Effector memory CD4-positive, alpha-beta T cell (primary cell): ENCODE data around the gene MIA.

Experiments used
- DNase-seq, 3 donors: peaks; one replicate each; pipeline ENCODE4 v3.0.0-alpha.2; 2020
- H3K27ac ChIP-seq: 2 replicates; pipeline ENCODE4 v1.7.0; 2013; ENCODE audit warnings: mild to moderate bottlenecking, low read length, moderate library complexity; ENCODE audit not compliant: insufficient read depth, poor library complexity, severe bottlenecking
- H3K27me3 ChIP-seq: replicated peaks from 2 replicates; pipeline ENCODE4 v1.7.0; 2013; ENCODE audit warnings: mild to moderate bottlenecking, low read length; ENCODE audit not compliant: insufficient read depth, control insufficient read depth, poor library complexity, severe bottlenecking
- H3K36me3 ChIP-seq: 2 replicates; pipeline ENCODE4 v1.7.0; 2013; ENCODE audit warnings: mild to moderate bottlenecking, low read length, moderate library complexity; ENCODE audit not compliant: control insufficient read depth, insufficient read depth
- H3K4me1 ChIP-seq: 2 replicates; pipeline ENCODE4 v1.7.0; 2013; ENCODE audit warnings: low read length, mild to moderate bottlenecking; ENCODE audit not compliant: control insufficient read depth, insufficient read depth, poor library complexity, severe bottlenecking
- H3K4me3 ChIP-seq: 2 replicates; pipeline ENCODE4 v1.7.0; 2013; ENCODE audit warnings: low read length, low read depth, mild to moderate bottlenecking; ENCODE audit not compliant: insufficient read depth, poor library complexity, severe bottlenecking
- H3K9me3 ChIP-seq: 2 replicates; pipeline ENCODE4 v1.7.0; 2013; ENCODE audit warnings: mild to moderate bottlenecking, low read length, moderate library complexity; ENCODE audit not compliant: control insufficient read depth

MIA gene

GRCh38 chr19:40739871-40740703 is 35.2 kb upstream of the MIA start:
- Histone ChIP-seq H3K4me1 (no peaks in the 10 kb centered on the region), H3K4me3 (no peak overlapping the region), H3K36me3 (peaks cover 13% of the 10 kb centered on the region), H3K27ac (no peak overlapping the region), H3K27me3 (no peaks in the 10 kb centered on the region), H3K9me3 (no peaks in the 10 kb centered on the region)
- DNase-seq = no peak

- H3K27ac ChIP-seq = no peak overlapping the region
- H3K4me3 ChIP-seq = no peak overlapping the region
- H3K27me3 ChIP-seq = no peaks in the 10 kb centered on the region
- H3K9me3 ChIP-seq = no peaks in the 10 kb centered on the region
- no peaks in the 10 kb centered on the region for H3K4me1 ChIP-seq
- DNase-seq = no peak
- peaks cover 10% of the 10 kb centered on the region for H3K36me3 ChIP-seq
Measured at GRCh38 chr19:40740747-40741146, 34.6 kb upstream of the MIA start.

GRCh38 chr19:40741527-40742390 is 33.6 kb upstream of the MIA start:
- no peaks in the 10 kb centered on the region for H3K9me3 ChIP-seq
- no peak overlapping the region for H3K4me3 ChIP-seq
- no peaks in the 10 kb centered on the region for H3K4me1 ChIP-seq
- no peak for DNase-seq
- H3K27me3 ChIP-seq = no peaks in the 10 kb centered on the region
- peaks cover 8% of the 10 kb centered on the region for H3K36me3 ChIP-seq
- H3K27ac ChIP-seq = no peak overlapping the region

- Histone ChIP-seq H3K4me1 (no peaks in the 10 kb centered on the region), H3K27ac (no peak overlapping the region), H3K27me3 (no peaks in the 10 kb centered on the region), H3K36me3 (peaks cover 4% of the 10 kb centered on the region), H3K9me3 (no peaks in the 10 kb centered on the region), H3K4me3 (no peak overlapping the region)
- DNase-seq = no peak
Measured at GRCh38 chr19:40742477-40742876, 32.8 kb upstream of the MIA start.

- no peak overlapping the region for H3K4me3 ChIP-seq
Measured at GRCh38 chr19:40742886-40743285, 32.4 kb upstream of the MIA start.

GRCh38 chr19:40743926-40744325 is 31.4 kb upstream of the MIA start:
- Histone ChIP-seq H3K27ac (no peak overlapping the region), H3K27me3 (no peaks in the 10 kb centered on the region), H3K4me1 (no peaks in the 10 kb centered on the region), H3K36me3 (peaks cover 3% of the 10 kb centered on the region), H3K9me3 (no peaks in the 10 kb centered on the region), H3K4me3 (no peak overlapping the region)
- no peak for DNase-seq

More at GRCh38 chr19:40742886-40743285, 32.4 kb upstream of the MIA start:
- no peaks in the 10 kb centered on the region for H3K27me3 ChIP-seq
- no peaks in the 10 kb centered on the region for H3K4me1 ChIP-seq
- H3K9me3 ChIP-seq = no peaks in the 10 kb centered on the region
- DNase-seq = no peak
- no peak overlapping the region for H3K27ac ChIP-seq
- H3K36me3 ChIP-seq = peaks cover 3% of the 10 kb centered on the region

- no peaks in the 10 kb centered on the region for H3K27me3 ChIP-seq
- H3K4me3 ChIP-seq = no peak overlapping the region
- H3K27ac ChIP-seq = no peak overlapping the region
- H3K36me3 ChIP-seq = peaks cover 3% of the 10 kb centered on the region
- H3K9me3 ChIP-seq = no peaks in the 10 kb centered on the region
- peaks cover 2% of the 10 kb centered on the region for H3K4me1 ChIP-seq
- no peak for DNase-seq
Measured at GRCh38 chr19:40744554-40745401, 30.5 kb upstream of the MIA start.

GRCh38 chr19:40745402-40745780 is 29.9 kb upstream of the MIA start:
- Histone ChIP-seq H3K36me3 (no peaks in the 10 kb centered on the region), H3K4me1 (peaks cover 6% of the 10 kb centered on the region), H3K27ac (no peak overlapping the region), H3K27me3 (no peaks in the 10 kb centered on the region), H3K9me3 (no peaks in the 10 kb centered on the region), H3K4me3 (no peak overlapping the region)
- no peak for DNase-seq

- H3K9me3 ChIP-seq = no peaks in the 10 kb centered on the region
- H3K27me3 ChIP-seq = no peaks in the 10 kb centered on the region
- no peak overlapping the region for H3K4me3 ChIP-seq
- H3K36me3 ChIP-seq = no peaks in the 10 kb centered on the region
- peaks cover 16% of the 10 kb centered on the region for H3K4me1 ChIP-seq
- DNase-seq = no peak
- H3K27ac ChIP-seq = no peak overlapping the region
Measured at GRCh38 chr19:40747536-40747935, 27.8 kb upstream of the MIA start.
